Dermis blood vessel endothelial cell (primary cell): ENCODE measurements around the gene SYN1. TPM values are rescaled to one million over a fixed set of nuclear protein-coding genes. Genes with fewer than 3 reads are reported as not detected.
A peak's percentile ranks its signal among the peaks of the same experiment; 100 is the strongest.

ENCODE experiments used
- DNase-seq: peaks from one replicate; pipeline ENCODE4 v3.0.0; 2010
- total RNA-seq: library from RNA; depleted of rRNA; stranded (reverse); fragments of >200 nt; gene quantifications from 2 replicates; pipeline ENCODE4 v1.2.3, GENCODE V29; 2014

The SYN1 gene
- total RNA-seq, 1 donor from 2014 or later, result not detected

- no peak for DNase-seq
These were observed 23.9 kb downstream of the SYN1 start for GRCh38 chrX:47595716-47596251.

- no peak for DNase-seq
These were observed 26.1 kb downstream of the SYN1 start for GRCh38 chrX:47593522-47593921.

- DNase-seq, result no peak
These were observed 28.7 kb downstream of the SYN1 start for GRCh38 chrX:47590984-47591383.

- no peak for DNase-seq
These were observed 31.5 kb downstream of the SYN1 start for GRCh38 chrX:47587906-47588735.

GRCh38 chrX:47587091-47587891 is 32.4 kb downstream of the SYN1 start:
- no peak for DNase-seq

GRCh38 chrX:47586043-47586787 is 33.4 kb downstream of the SYN1 start:
- no peak for DNase-seq

- no peak for DNase-seq
These were observed 34.4 kb downstream of the SYN1 start for GRCh38 chrX:47585273-47585672.

GRCh38 chrX:47584714-47585113 is 34.9 kb downstream of the SYN1 start:
- no peak for DNase-seq

GRCh38 chrX:47583240-47583861 is 36.3 kb downstream of the SYN1 start:
- no peak for DNase-seq

GRCh38 chrX:47581731-47582647 is 37.7 kb downstream of the SYN1 start, which contains the start of gene TIMP1:
Gene TIMP1, plus strand, starts transcription at chrX:47582436. Its CDS starts 980 bp downstream, at chrX:47583416.
- DNase-seq, result peak; percentile 91

- DNase-seq, result peak; percentile 64
These were observed 40.1 kb downstream of the SYN1 start for GRCh38 chrX:47579537-47579936.

- DNase-seq, result no peak
These were observed 41.0 kb downstream of the SYN1 start for GRCh38 chrX:47578692-47579091.

- DNase-seq, result no peak
These were observed 41.8 kb downstream of the SYN1 start for GRCh38 chrX:47577901-47578300.

- DNase-seq, result no peak
These were observed 42.2 kb downstream of the SYN1 start for GRCh38 chrX:47577424-47577823.

GRCh38 chrX:47576021-47576898 is 43.4 kb downstream of the SYN1 start:
- DNase-seq, result no peak

GRCh38 chrX:47574547-47575301 is 44.9 kb downstream of the SYN1 start:
- no peak for DNase-seq

GRCh38 chrX:47574076-47574546 is 45.5 kb downstream of the SYN1 start:
- DNase-seq, result no peak

- DNase-seq, result no peak
These were observed 46.1 kb downstream of the SYN1 start for GRCh38 chrX:47573341-47574075.
